B cell (primary cell): ENCODE results near the gene DPH6. TPM values are rescaled to one million over a fixed set of nuclear protein-coding genes. Genes with fewer than 3 reads are reported as not detected.

Experiments used
- ATAC-seq: fragments of 200-7000 bp; cut with Tn5 transposase; one replicate; pipeline ENCODE4 v1.10.0; 2021; ENCODE audit warnings: low read depth, mild to moderate bottlenecking, moderate number of reproducible peaks, moderate library complexity
- CTCF ChIA-PET: fragments of 350-600 bp; sonication (Branson Sonifier 250); formaldehyde crosslinking; loops from one replicate; lab custom pipeline; 2021; ENCODE audit warnings: antibody characterized with exemption, inconsistent platforms; lab: Charles Lee
- POLR2A ChIA-PET: fragments of 350-600 bp; sonication (Branson Sonifier 250); formaldehyde crosslinking; loops from one replicate; lab custom pipeline; 2021; ENCODE audit warnings: antibody characterized with exemption; lab: Charles Lee
- DNase-seq: peaks from one replicate; pipeline ENCODE4 v3.0.0; 2013
- H2AFZ ChIP-seq: 2 replicates; pipeline ENCODE4 v1.6.1; 2012; ENCODE audit warnings: mild to moderate bottlenecking, low read depth, low read length; ENCODE audit not compliant: insufficient read depth, poor library complexity, severe bottlenecking
- H3K27ac ChIP-seq, 2 donors: 1 replicate in 1 of 2; 2 replicates in 1 of 2; pipeline ENCODE4 v1.5.1; 2012 to 2013; ENCODE audit warnings: low read length in 2 of 2, mild to moderate bottlenecking in 2 of 2, moderate library complexity in 1 of 2
- H3K27me3 ChIP-seq, 4 experiments: fragments of 200-600 bp in 1 of 4; sonication (generic) in 1 of 4; replicated peaks in 1 of 4; 1 replicate in 2 of 4; 2 replicates in 2 of 4; pipeline versions ENCODE4 v1.6.1 to v1.7.0; 2013 to 2016; ENCODE audit warnings: low read length in 3 of 4, mild to moderate bottlenecking in 2 of 4, mixed read lengths in 1 of 4, moderate library complexity in 1 of 4; ENCODE audit not compliant: insufficient read depth in 4 of 4, control insufficient read depth in 3 of 4; ENCODE audit errors: control extremely low read depth in 1 of 4
- H3K36me3 ChIP-seq, 2 experiments: replicated peaks in 1 of 2; 1 replicate in 1 of 2; 2 replicates in 1 of 2; pipeline versions ENCODE4 v1.6.1 to v1.7.1; 2013; ENCODE audit warnings: low read length in 1 of 2; ENCODE audit not compliant: insufficient read depth in 2 of 2, control insufficient read depth in 1 of 2; ENCODE audit errors: control extremely low read depth in 1 of 2, extremely low read depth in 1 of 2
- H3K4me1 ChIP-seq, 2 donors: fragments of 200-600 bp in 1 of 2; sonication (generic) in 1 of 2; 1 replicate in 1 of 2; 2 replicates in 1 of 2; pipeline versions ENCODE4 v1.5.1 to v1.6.1; 2013 to 2017; ENCODE audit warnings: low read length in 2 of 2; ENCODE audit not compliant: control insufficient read depth in 2 of 2, insufficient read depth in 2 of 2
- H3K4me2 ChIP-seq: replicated peaks from 2 replicates; pipeline ENCODE3; 2012; ENCODE audit warnings: mild to moderate bottlenecking, low read depth, low read length; ENCODE audit not compliant: poor library complexity, severe bottlenecking
- H3K4me3 ChIP-seq, 5 experiments: fragments of 200-600 bp in 1 of 5; sonication (generic) in 1 of 5; 1 replicate in 3 of 5; 2 replicates in 2 of 5; pipeline versions ENCODE4 v1.5.1 to v1.7.0; 2011 to 2016; ENCODE audit warnings: low read length in 4 of 5, mild to moderate bottlenecking in 4 of 5, low read depth in 2 of 5, control low read depth in 1 of 5, moderate library complexity in 1 of 5; ENCODE audit not compliant: insufficient read depth in 1 of 5; ENCODE audit errors: control extremely low read depth in 1 of 5, extremely low read depth in 1 of 5
- H3K79me2 ChIP-seq: fragments of 200-600 bp; sonication (generic); one replicate; pipeline ENCODE4 v1.6.0; 2016; ENCODE audit warnings: low read length; ENCODE audit not compliant: control insufficient read depth, insufficient read depth
- H3K9ac ChIP-seq: fragments of 200-600 bp; sonication (generic); 2 replicates; pipeline ENCODE4 v1.6.1; 2017; ENCODE audit warnings: mild to moderate bottlenecking, low read length, moderate library complexity
- H3K9me3 ChIP-seq, 3 donors: one replicate each; pipeline versions ENCODE4 v1.6.1 to v1.7.1; 2013; ENCODE audit warnings: low read length in 2 of 3; ENCODE audit not compliant: control insufficient read depth in 2 of 3, insufficient read depth in 1 of 3; ENCODE audit errors: control extremely low read depth in 1 of 3
- H4K20me1 ChIP-seq: 2 replicates; pipeline ENCODE4 v1.6.0; 2012; ENCODE audit warnings: mild to moderate bottlenecking, low read length; ENCODE audit not compliant: insufficient read depth, control insufficient read depth, poor library complexity, severe bottlenecking
- H3K27ac Mint-ChIP-seq: one replicate; pipeline ENCODE4 v1.8.0; 2021; ENCODE audit warnings: mixed read lengths
- H3K27me3 Mint-ChIP-seq: one replicate; pipeline ENCODE4 v1.8.0; 2021; ENCODE audit warnings: mixed read lengths
- H3K4me1 Mint-ChIP-seq: one replicate; pipeline ENCODE4 v1.8.0; 2021; ENCODE audit warnings: mixed read lengths
- H3K4me3 Mint-ChIP-seq: one replicate; pipeline ENCODE4 v1.8.0; 2021; ENCODE audit warnings: mixed read lengths
- H3K9me3 Mint-ChIP-seq: one replicate; pipeline ENCODE4 v1.8.0; 2022; ENCODE audit warnings: mixed read lengths; ENCODE audit not compliant: insufficient read depth
- CTCF ChIP-seq: fragments of 200-600 bp; IDR thresholded peaks from one replicate; pipeline ENCODE4 v1.8.0; 2022; ENCODE audit warnings: antibody characterized with exemption, mild to moderate bottlenecking
- EZH2 ChIP-seq: IDR thresholded peaks from 2 replicates; pipeline ENCODE4 v1.6.1; 2012; ENCODE audit warnings: borderline replicate concordance, low read depth, mild to moderate bottlenecking, moderate library complexity, low read length; ENCODE audit not compliant: insufficient read depth, poor library complexity, severe bottlenecking
- WGBS: methylation state at CpG from one replicate; pipeline ENCODE4 v1.1.5; 2013; ENCODE audit warnings: missing lambda C conversion rate; ENCODE audit not compliant: insufficient coverage; 5-methylcytosine and 5-hydroxymethylcytosine counted together
- intact Hi-C: fragments of 100-400 bp; cut with micrococcal nuclease; formaldehyde crosslinking; loops from one replicate; pipeline ENCODE4 v1.10.0; 2022
- polyA plus RNA-seq: library from polyadenylated mRNA; depleted of rRNA; stranded (reverse); fragments of >200 nt; gene quantifications from 2 replicates; pipeline ENCODE4 v1.2.3, GENCODE V29; 2012
- total RNA-seq, 2 donors: library from RNA; stranded (reverse); fragments of 120-200 nt in 1 of 2; gene quantifications; 1 replicate in 1 of 2; 2 replicates in 1 of 2; pipeline versions ENCODE4 v1.2.3 to v1.2.4, GENCODE V29; 2013 to 2022

DPH6 gene
- total and polyA plus RNA-seq, 2 donors (not counting 1 experiment from before 2014, with no cell fraction given) = 5.4 to 13.3 TPM

GRCh38 chr15:35437157-35437556 lies 108.8 kb downstream of the DPH6 start:
- Histone ChIP-seq H3K9ac (no peak overlapping the region), H4K20me1 (no peaks in the 10 kb centered on the region), H3K4me1 (no peaks in the 10 kb centered on the region), H3K27me3 (no peaks in the 10 kb centered on the region), H3K4me3 (no peak overlapping the region), H3K36me3 (no peaks in the 10 kb centered on the region), H3K79me2 (no peaks in the 10 kb centered on the region), H2AFZ (no peak overlapping the region), H3K27ac (no peak overlapping the region), H3K4me2 (no peak overlapping the region), H3K9me3 (peaks cover 0 to 5% (median 0%) of the 10 kb centered on the region in 3 donors)
- DNase-seq = no peak
- POLR2A ChIA-PET = no interaction called here
- Mint-ChIP-seq H3K27ac (no peak overlapping the region), H3K9me3 (no peaks in the 10 kb centered on the region), H3K4me1 (no peaks in the 10 kb centered on the region), H3K27me3 (no peaks in the 10 kb centered on the region), H3K4me3 (no peak overlapping the region)
- WGBS = 97% methylated on average over 5 of the region's 5 CpGs
- no peak for ATAC-seq
- intact Hi-C loops = no loop called here
- TF ChIP-seq EZH2 = no peak
- no peak for TF ChIP-seq CTCF
- CTCF ChIA-PET = no interaction called here

DNA sequence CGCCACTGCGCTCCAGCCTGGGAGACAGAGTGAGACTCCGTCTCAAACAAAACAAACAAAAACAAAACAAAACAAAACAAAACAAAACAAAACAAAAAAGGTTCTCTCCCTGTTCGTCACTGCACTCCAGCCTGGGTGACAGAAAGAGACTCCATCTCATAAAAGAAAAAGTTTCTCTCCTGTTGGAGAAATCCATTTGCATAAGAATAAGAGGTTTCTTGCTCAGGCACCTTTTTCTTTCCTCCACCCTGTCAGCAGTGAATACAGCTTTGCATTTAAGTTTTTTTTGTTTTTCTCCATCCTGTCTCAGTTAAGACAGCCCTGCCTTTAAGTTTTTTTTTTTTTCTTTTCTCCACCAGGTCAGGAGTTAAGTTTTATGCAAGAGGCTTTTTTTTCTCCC lies 109.5 kb downstream of the DPH6 start:
- Histone ChIP-seq H3K79me2 (no peaks in the 10 kb centered on the region), H3K9ac (no peak overlapping the region), H3K4me2 (no peak overlapping the region), H2AFZ (no peak overlapping the region), H3K27me3 (no peaks in the 10 kb centered on the region), H3K4me3 (no peak overlapping the region), H3K36me3 (no peaks in the 10 kb centered on the region), H3K9me3 (peaks cover 0 to 5% (median 0%) of the 10 kb centered on the region in 3 donors), H3K4me1 (no peaks in the 10 kb centered on the region), H4K20me1 (no peaks in the 10 kb centered on the region), H3K27ac (no peak overlapping the region)
- H3K27me3 Mint-ChIP-seq = no peaks in the 10 kb centered on the region
- no peak overlapping the region for H3K4me3 Mint-ChIP-seq
- TF ChIP-seq EZH2 (no peak), CTCF (no peak)
- ATAC-seq = no peak
- ChIA-PET CTCF (no interaction called here), POLR2A (no interaction called here)
- WGBS = no CpG with 5 or more reads among the region's 4 CpGs
- intact Hi-C loops = no loop called here
- no peaks in the 10 kb centered on the region for H3K9me3 Mint-ChIP-seq
- no peaks in the 10 kb centered on the region for H3K4me1 Mint-ChIP-seq
- H3K27ac Mint-ChIP-seq = no peak overlapping the region
- no peak for DNase-seq
